CD4-positive, alpha-beta T cell treated with Interleukin-4 for 1 hour (primary cell): ENCODE measurements around the gene PHKB.

Experiments
- DNase-seq, 2 donors: peaks; one replicate each; pipeline ENCODE4 v3.0.0-alpha.2; 2020 to 2022

PHKB gene

GRCh38 chr16:47697826-47698225 lies 236.7 kb downstream of the PHKB start:
- DNase-seq = no peak

- no peak for DNase-seq
Observed at GRCh38 chr16:47699106-47699505, 238.0 kb downstream of the PHKB start.

GRCh38 chr16:47700857-47701587 lies 239.9 kb downstream of the PHKB start:
- DNase-seq = no peak

- no peak for DNase-seq
Observed at GRCh38 chr16:47705266-47705665, 244.1 kb downstream of the PHKB start.

- DNase-seq = no peak
Observed at GRCh38 chr16:47711809-47712208, 250.7 kb downstream of the PHKB start.

- no peak for DNase-seq
Observed at GRCh38 chr16:47712276-47713224, 251.4 kb downstream of the PHKB start.

GRCh38 chr16:47713225-47713595 lies 252.1 kb downstream of the PHKB start:
- no peak for DNase-seq

GRCh38 chr16:47715442-47716083 lies 254.4 kb downstream of the PHKB start:
- no peak for DNase-seq

GRCh38 chr16:47716571-47716970 lies 255.4 kb downstream of the PHKB start:
- DNase-seq = no peak

- DNase-seq = no peak
Observed at GRCh38 chr16:47719713-47720112, 258.6 kb downstream of the PHKB start.

GRCh38 chr16:47721006-47721637 lies 260.0 kb downstream of the PHKB start:
- DNase-seq = no peak

GRCh38 chr16:47722046-47722445 lies 260.9 kb downstream of the PHKB start:
- no peak for DNase-seq

- no peak for DNase-seq
Observed at GRCh38 chr16:47724115-47724785, 263.1 kb downstream of the PHKB start.

- DNase-seq = no peak
Observed at GRCh38 chr16:47725188-47725695, 264.1 kb downstream of the PHKB start.

GRCh38 chr16:47726031-47726675 lies 265.0 kb downstream of the PHKB start:
- DNase-seq = no peak

GRCh38 chr16:47727131-47727530 lies 266.0 kb downstream of the PHKB start:
- DNase-seq = no peak

GRCh38 chr16:47728205-47728604 lies 267.1 kb downstream of the PHKB start:
- DNase-seq = no peak

GRCh38 chr16:47729701-47730100 lies 268.6 kb downstream of the PHKB start:
- DNase-seq = no peak

- DNase-seq = no peak
Observed at GRCh38 chr16:47731252-47731651, 270.1 kb downstream of the PHKB start.

- DNase-seq = no peak
Observed at GRCh38 chr16:47732122-47732521, 271.0 kb downstream of the PHKB start.

GRCh38 chr16:47732523-47733111 lies 271.5 kb downstream of the PHKB start:
- no peak for DNase-seq
